ENCODE data around the gene PRSS36.

The PRSS36 gene

GRCh38 chr16:31190818-31191444 is 41.1 kb upstream of the PRSS36 start:
- Histone ChIP-seq H3K9me3 (ENCODE audit: low read length) (no peaks in the 10 kb centered on the region), H3K4me3 (ENCODE audit: low read depth in 1 of 2, low read length in 2 of 2) (no peak overlapping the region), H3K4me1 (ENCODE audit: insufficient read depth, low read length) (no peaks in the 10 kb centered on the region), H3K36me3 (ENCODE audit: insufficient read depth, low read length) (peaks cover 98% of the 10 kb centered on the region), H3K27me3 (ENCODE audit: control insufficient read depth in 1 of 2, insufficient read depth in 2 of 2, low read length in 2 of 2) (no peaks in the 10 kb centered on the region), H3K9ac (ENCODE audit: low read length) (no peak overlapping the region), H3K27ac (ENCODE audit: low read depth, low read length) (no peak overlapping the region)

GRCh38 chr16:31190061-31190460 is 40.2 kb upstream of the PRSS36 start:
- no peaks in the 10 kb centered on the region for H3K4me1 ChIP-seq (ENCODE audit: insufficient read depth, low read length)
- no peaks in the 10 kb centered on the region for H3K27me3 ChIP-seq (ENCODE audit: control insufficient read depth in 1 of 2, insufficient read depth in 2 of 2, low read length in 2 of 2)
- no peak overlapping the region for H3K27ac ChIP-seq (ENCODE audit: low read depth, low read length)
- H3K4me3 ChIP-seq (ENCODE audit: low read depth in 1 of 2, low read length in 2 of 2), result no peak overlapping the region
- no peak overlapping the region for H3K9ac ChIP-seq (ENCODE audit: low read length)
- peaks cover 98% of the 10 kb centered on the region for H3K36me3 ChIP-seq (ENCODE audit: insufficient read depth, low read length)
- H3K9me3 ChIP-seq (ENCODE audit: low read length), result no peaks in the 10 kb centered on the region

- Histone ChIP-seq H3K4me3 (ENCODE audit: low read depth in 1 of 2, low read length in 2 of 2) (no peak overlapping the region), H3K9me3 (ENCODE audit: low read length) (no peaks in the 10 kb centered on the region), H3K36me3 (ENCODE audit: insufficient read depth, low read length) (peaks cover 97% of the 10 kb centered on the region), H3K27ac (ENCODE audit: low read depth, low read length) (no peak overlapping the region), H3K4me1 (ENCODE audit: insufficient read depth, low read length) (no peaks in the 10 kb centered on the region), H3K27me3 (ENCODE audit: control insufficient read depth in 1 of 2, insufficient read depth in 2 of 2, low read length in 2 of 2) (no peaks in the 10 kb centered on the region), H3K9ac (ENCODE audit: low read length) (no peak overlapping the region)
Measured at GRCh38 chr16:31189412-31189778, 39.5 kb upstream of the PRSS36 start.

- no peak overlapping the region for H3K27ac ChIP-seq (ENCODE audit: low read depth, low read length)
- no peaks in the 10 kb centered on the region for H3K9me3 ChIP-seq (ENCODE audit: low read length)
- no peak overlapping the region for H3K9ac ChIP-seq (ENCODE audit: low read length)
Measured at GRCh38 chr16:31188450-31189411, 38.9 kb upstream of the PRSS36 start.

GRCh38 chr16:31187808-31188189 is 37.9 kb upstream of the PRSS36 start:
- no peaks in the 10 kb centered on the region for H3K9me3 ChIP-seq (ENCODE audit: low read length)
- H3K9ac ChIP-seq (ENCODE audit: low read length), result no peak overlapping the region
- H3K4me3 ChIP-seq (ENCODE audit: low read depth in 1 of 2, low read length in 2 of 2), result no peak overlapping the region
- H3K36me3 ChIP-seq (ENCODE audit: insufficient read depth, low read length), result peaks cover 96% of the 10 kb centered on the region
- peaks cover 13% of the 10 kb centered on the region for H3K4me1 ChIP-seq (ENCODE audit: insufficient read depth, low read length)
- H3K27me3 ChIP-seq (ENCODE audit: control insufficient read depth in 1 of 2, insufficient read depth in 2 of 2, low read length in 2 of 2), result no peaks in the 10 kb centered on the region
- no peak overlapping the region for H3K27ac ChIP-seq (ENCODE audit: low read depth, low read length)

More at GRCh38 chr16:31188450-31189411, 38.9 kb upstream of the PRSS36 start:
- peaks cover 3% of the 10 kb centered on the region for H3K4me1 ChIP-seq (ENCODE audit: insufficient read depth, low read length)
- H3K27me3 ChIP-seq (ENCODE audit: control insufficient read depth in 1 of 2, insufficient read depth in 2 of 2, low read length in 2 of 2), result no peaks in the 10 kb centered on the region
- no peak overlapping the region for H3K4me3 ChIP-seq (ENCODE audit: low read depth in 1 of 2, low read length in 2 of 2)
- peaks cover 96% of the 10 kb centered on the region for H3K36me3 ChIP-seq (ENCODE audit: insufficient read depth, low read length)

GRCh38 chr16:31186930-31187807 is 37.3 kb upstream of the PRSS36 start:
- Histone ChIP-seq H3K9ac (ENCODE audit: low read length) (no peak overlapping the region), H3K36me3 (ENCODE audit: insufficient read depth, low read length) (peaks cover 94% of the 10 kb centered on the region), H3K27ac (ENCODE audit: low read depth, low read length) (no peak overlapping the region), H3K4me1 (ENCODE audit: insufficient read depth, low read length) (peaks cover 19% of the 10 kb centered on the region), H3K27me3 (ENCODE audit: control insufficient read depth in 1 of 2, insufficient read depth in 2 of 2, low read length in 2 of 2) (no peaks in the 10 kb centered on the region), H3K9me3 (ENCODE audit: low read length) (no peaks in the 10 kb centered on the region), H3K4me3 (ENCODE audit: low read depth in 1 of 2, low read length in 2 of 2) (no peak overlapping the region)

GRCh38 chr16:31186176-31186575 is 36.3 kb upstream of the PRSS36 start:
- H3K27me3 ChIP-seq (ENCODE audit: control insufficient read depth in 1 of 2, insufficient read depth in 2 of 2, low read length in 2 of 2), result no peaks in the 10 kb centered on the region
- H3K4me3 ChIP-seq (ENCODE audit: low read depth in 1 of 2, low read length in 2 of 2), result no peak overlapping the region
- H3K27ac ChIP-seq (ENCODE audit: low read depth, low read length), result no peak overlapping the region
- peaks cover 29% of the 10 kb centered on the region for H3K4me1 ChIP-seq (ENCODE audit: insufficient read depth, low read length)
- no peak overlapping the region for H3K9ac ChIP-seq (ENCODE audit: low read length)
- H3K9me3 ChIP-seq (ENCODE audit: low read length), result no peaks in the 10 kb centered on the region
- peaks cover 84% of the 10 kb centered on the region for H3K36me3 ChIP-seq (ENCODE audit: insufficient read depth, low read length)

- Histone ChIP-seq H3K36me3 (ENCODE audit: insufficient read depth, low read length) (peaks cover 76% of the 10 kb centered on the region), H3K27me3 (ENCODE audit: control insufficient read depth in 1 of 2, insufficient read depth in 2 of 2, low read length in 2 of 2) (no peaks in the 10 kb centered on the region), H3K9me3 (ENCODE audit: low read length) (no peaks in the 10 kb centered on the region), H3K27ac (ENCODE audit: low read depth, low read length) (no peak overlapping the region), H3K4me1 (ENCODE audit: insufficient read depth, low read length) (peaks cover 29% of the 10 kb centered on the region), H3K9ac (ENCODE audit: low read length) (no peak overlapping the region), H3K4me3 (ENCODE audit: low read depth in 1 of 2, low read length in 2 of 2) (no peak overlapping the region)
Measured at GRCh38 chr16:31185339-31185738, 35.5 kb upstream of the PRSS36 start.

GRCh38 chr16:31184888-31185287 is 35.0 kb upstream of the PRSS36 start:
- Histone ChIP-seq H3K9me3 (ENCODE audit: low read length) (no peaks in the 10 kb centered on the region), H3K4me1 (ENCODE audit: insufficient read depth, low read length) (peaks cover 29% of the 10 kb centered on the region), H3K27me3 (ENCODE audit: control insufficient read depth in 1 of 2, insufficient read depth in 2 of 2, low read length in 2 of 2) (no peaks in the 10 kb centered on the region), H3K4me3 (ENCODE audit: low read depth in 1 of 2, low read length in 2 of 2) (no peak overlapping the region), H3K36me3 (ENCODE audit: insufficient read depth, low read length) (peaks cover 71% of the 10 kb centered on the region), H3K27ac (ENCODE audit: low read depth, low read length) (no peak overlapping the region), H3K9ac (ENCODE audit: low read length) (no peak overlapping the region)

GRCh38 chr16:31183432-31184428 is 33.9 kb upstream of the PRSS36 start:
- Histone ChIP-seq H3K9me3 (ENCODE audit: low read length) (no peaks in the 10 kb centered on the region), H3K4me3 (ENCODE audit: low read depth in 1 of 2, low read length in 2 of 2) (no peak overlapping the region), H3K27ac (ENCODE audit: low read depth, low read length) (no peak overlapping the region), H3K9ac (ENCODE audit: low read length) (no peak overlapping the region), H3K4me1 (ENCODE audit: insufficient read depth, low read length) (peaks cover 34% of the 10 kb centered on the region), H3K36me3 (ENCODE audit: insufficient read depth, low read length) (peaks cover 60% of the 10 kb centered on the region), H3K27me3 (ENCODE audit: control insufficient read depth in 1 of 2, insufficient read depth in 2 of 2, low read length in 2 of 2) (no peaks in the 10 kb centered on the region)
